HG02943 (cell line): ENCODE measurements around the gene MAP4K3.

ENCODE experiments used
- ATAC-seq: cut with Tn5 transposase; IDR thresholded peaks from one replicate; pipeline ENCODE4 v1.9.1; 2021; ENCODE audit warnings: mild to moderate bottlenecking, low read depth, moderate library complexity; ENCODE audit not compliant: unreplicated experiment

MAP4K3 gene

DNA sequence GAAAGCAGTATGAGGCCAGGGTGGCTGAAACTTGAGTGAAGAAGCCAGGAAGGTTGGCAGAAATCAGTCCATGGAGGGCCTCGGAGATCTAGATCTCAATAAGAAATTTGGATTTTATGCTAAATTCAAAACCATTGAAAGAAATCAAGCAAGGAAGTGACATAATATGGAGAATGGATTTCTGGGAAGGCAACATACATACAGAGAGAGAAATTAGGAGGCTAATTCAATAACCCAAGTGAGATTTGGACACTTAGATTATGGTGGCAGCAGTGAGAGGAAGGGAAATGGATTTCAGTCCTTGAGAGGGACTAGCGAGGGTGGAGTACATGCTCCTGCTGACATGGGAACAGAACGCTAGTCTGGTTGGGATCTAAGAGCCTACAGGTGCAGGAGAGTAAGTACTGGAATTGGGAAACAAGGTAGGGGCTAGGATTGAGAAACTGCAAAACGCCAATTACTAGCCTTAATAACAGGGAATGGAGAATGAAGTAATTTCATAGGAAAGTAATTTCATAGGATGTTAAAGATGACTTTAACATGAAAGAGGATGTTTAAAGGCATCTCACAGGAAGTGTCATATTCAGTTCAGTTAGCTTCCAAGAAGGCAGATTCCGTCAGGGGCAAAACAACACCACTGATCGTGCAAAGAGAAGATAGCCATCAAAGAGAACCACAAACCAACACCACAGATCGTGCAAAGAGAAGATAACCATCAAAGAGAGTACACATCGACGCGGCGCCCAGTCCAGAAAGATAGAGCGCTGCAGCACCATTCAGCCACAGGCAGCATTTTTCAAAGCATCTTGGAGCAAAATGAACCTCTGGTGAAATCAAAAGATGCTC lies 220.5 kb downstream of the MAP4K3 start:
- no peak for ATAC-seq

- ATAC-seq: no peak
Measured at GRCh38 chr2:39215545-39215944, 221.5 kb downstream of the MAP4K3 start.

- no peak for ATAC-seq
Measured at GRCh38 chr2:39213015-39213414, 224.1 kb downstream of the MAP4K3 start.

DNA sequence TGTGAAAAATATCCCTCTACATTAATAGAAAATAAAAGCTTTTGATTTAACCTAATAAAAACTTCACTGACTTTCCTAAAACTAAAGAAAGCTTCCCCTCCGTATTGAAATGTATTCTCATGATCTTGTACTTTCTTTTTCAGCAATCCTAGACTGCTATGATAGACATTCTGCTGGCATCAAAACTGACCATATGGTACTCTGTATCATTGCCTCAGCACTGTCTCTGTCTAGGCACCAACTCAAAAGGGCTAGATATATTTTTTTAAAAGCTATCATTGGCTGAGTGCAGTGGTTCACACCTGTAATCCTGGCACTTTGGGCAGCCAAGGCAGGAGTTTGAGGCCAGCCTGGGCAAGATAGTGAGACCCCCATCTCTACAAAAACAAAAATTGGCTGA lies 226.2 kb downstream of the MAP4K3 start:
- ATAC-seq: no peak

DNA sequence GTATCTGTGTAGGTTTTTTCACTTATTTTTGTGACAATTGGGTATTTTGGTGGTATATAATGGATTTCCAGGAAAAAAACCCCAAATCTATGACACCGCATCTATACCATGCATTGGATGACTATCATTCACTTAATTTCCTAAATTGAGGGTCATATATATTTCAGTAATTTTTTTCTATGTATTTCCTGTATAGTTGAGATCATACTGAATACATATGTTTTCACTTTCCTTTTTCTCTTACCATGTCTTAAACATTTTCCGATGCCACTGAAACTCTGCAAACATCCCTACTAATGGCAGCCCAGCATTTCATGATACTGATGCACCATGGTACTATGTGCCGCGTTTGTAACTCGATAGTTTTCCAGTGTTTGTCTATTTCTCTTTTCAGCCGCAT lies 233.7 kb downstream of the MAP4K3 start:
- ATAC-seq: no peak

- no peak for ATAC-seq
Measured at GRCh38 chr2:39202639-39203369, 234.3 kb downstream of the MAP4K3 start.
